COLO668 (cell line): ENCODE data around the gene LAMA5.

ENCODE experiments used
- DNase-seq: peaks from one replicate; lab custom pipeline; 2025; ENCODE audit not compliant: unreplicated experiment; lab: John Stamatoyannopoulos, UW

The LAMA5 gene

DNA sequence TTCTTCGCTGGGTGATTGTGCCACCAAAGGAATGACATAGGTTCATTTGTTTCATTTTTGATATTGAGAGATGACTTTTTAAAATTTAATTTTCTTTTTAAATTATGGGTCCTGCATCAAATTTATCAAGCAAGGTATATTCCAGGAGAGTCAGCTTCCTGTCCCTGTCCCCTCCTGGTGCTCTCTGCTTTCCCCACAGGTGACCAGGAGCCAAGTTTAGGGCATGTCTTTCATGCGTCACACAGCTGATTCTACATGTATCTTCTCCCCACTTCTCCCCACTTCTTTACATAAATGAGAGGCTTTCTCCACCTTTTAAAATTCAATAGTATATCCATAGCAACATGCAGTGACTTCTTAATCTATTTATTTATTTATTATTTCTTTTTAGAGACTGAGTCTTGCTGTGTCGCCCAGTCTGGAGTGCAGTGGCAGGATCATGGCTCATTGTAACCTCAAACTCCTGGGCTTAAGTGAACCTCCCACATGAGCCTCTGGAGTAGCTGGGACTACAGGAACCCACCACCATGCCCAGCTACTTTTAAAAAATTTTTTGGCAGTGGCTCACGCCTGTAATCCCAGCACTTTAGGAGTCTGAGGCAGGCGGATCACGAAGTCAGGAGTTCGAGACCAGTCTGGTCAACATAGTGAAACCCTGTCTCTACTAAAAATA is 98.7 kb downstream of the LAMA5 start:
- DNase-seq: no peak

DNA sequence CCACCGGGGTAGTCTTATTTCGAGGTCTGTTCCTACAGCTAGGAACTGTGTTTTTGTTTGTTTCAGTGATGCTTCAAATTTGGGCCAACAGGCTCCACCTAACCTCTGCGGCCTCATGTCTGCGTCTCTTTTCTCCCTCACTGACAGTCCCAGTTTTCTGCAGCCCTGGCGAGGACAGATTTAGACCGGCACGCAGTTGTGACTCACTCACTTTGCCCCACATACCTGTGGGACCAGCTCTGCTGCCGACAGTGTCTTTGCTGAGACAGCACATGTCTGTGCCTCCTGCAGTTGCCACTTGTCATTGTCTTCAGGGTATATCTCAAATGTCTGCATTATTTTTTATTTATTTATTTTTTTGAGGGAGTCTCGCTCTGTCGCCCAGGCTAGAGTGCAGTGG is 99.6 kb downstream of the LAMA5 start:
- no peak for DNase-seq

DNA sequence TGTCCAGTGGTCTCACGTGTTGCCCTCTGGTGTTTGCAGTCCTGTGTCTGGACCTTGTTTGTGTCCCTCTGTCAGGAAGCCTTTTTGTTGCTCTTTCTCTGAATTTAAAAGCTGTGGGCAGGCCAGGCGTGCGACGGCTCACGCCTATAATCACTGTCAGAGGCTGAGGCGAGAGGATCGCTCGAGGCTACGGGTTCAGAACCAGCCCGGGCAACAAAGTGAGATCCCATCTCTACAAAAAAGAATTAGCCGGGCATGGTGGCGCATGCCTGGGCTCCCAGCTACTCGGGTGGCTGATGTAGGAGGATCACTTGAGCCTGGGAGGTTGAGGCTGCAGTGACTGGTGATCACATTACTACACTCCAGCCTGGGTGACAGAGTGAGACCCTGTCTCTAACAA is 100.3 kb downstream of the LAMA5 start:
- no peak for DNase-seq

DNA sequence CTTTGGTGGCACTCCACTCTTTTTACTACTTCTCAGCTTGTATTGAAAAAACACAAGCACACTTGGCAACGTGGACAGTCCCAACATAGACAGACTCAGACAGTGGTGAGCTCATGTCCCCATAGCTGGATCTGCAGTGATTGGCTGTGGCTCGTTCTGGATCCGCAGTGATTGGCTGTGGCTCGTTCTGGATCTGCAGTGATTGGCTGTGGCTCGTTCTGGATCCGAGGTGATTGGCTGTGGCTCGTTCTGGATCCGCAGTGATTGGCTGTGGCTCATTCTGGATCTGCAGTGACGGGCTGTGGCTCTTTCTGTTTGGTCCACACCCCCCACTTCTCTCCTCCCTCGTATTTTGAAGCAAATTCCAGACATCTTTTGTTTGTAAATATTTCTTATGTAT is 100.8 kb downstream of the LAMA5 start:
- DNase-seq: no peak

DNA sequence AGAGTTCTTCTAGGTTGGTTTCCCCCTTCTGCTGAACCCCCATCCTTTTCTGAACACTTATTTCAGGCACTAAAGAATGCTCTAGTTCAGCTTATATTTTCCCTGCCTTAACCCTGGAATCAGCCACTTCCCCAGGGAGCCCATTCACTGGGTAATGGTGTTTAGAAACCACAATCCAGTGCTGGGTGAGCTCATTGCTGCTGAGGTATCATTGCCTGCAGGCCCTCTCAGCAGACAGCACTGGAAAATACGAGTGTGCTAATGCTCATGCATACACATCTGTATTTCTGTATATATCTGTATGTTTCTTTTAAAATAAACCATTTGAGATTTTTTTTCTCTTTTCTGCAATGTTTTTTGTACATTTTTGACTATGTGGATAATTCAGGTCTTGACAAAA is 101.7 kb downstream of the LAMA5 start:
- no peak for DNase-seq

DNA sequence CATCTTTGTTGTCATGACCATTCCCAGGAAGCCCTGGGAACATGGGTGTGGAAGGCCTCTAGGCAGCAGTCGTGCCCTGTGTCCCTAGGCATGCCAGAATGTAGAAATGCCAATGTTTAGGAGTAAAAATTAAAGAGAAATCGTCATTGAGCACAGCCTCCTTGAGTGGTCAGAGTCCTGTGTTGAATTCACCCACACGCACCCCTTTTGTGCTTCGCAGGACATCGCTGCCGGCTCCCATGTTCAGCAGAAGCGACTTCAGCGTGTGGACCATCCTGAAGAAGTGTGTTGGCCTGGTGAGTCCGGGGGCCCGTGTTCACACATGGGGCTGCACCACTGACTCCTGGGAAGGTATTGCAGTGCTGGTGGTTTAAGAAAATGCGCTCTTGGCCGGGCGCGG is 103.7 kb downstream of the LAMA5 start:
- DNase-seq: no peak

DNA sequence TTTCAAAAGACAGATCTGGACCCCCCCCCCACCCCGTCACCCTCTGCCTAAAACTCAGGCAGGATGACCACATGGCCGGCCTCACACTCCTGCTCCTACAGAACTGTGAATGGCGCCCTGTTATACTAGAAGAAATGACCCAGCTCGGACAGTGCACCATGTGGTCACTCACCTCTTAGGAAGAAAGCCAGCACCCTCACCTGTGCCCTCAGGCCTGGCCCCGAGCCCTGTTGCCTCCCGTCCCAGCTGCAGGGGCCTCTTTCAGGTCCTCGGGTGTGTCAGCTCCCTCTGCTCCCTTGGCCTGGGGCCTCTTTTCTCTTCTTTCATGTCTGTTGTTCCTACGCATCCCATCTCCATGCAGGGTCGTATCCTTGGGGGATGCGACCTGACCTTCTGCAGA is 105.0 kb downstream of the LAMA5 start:
- no peak for DNase-seq

DNA sequence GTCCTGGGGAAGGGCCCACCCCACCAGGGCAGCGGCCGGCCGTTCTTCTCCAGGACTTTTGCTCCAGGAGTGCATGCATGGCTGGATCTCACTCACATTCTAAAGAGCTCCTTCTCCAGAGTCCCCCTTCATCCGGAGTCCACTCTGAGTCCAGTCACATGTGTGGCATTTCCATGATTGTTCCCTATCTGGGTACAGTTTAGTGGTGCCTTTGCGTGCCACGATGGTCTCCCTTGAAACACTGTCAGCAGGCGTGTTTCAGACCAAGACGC is 107.9 kb downstream of the LAMA5 start:
- no peak for DNase-seq
